ENCODE data around the gene RETN.

DNA sequence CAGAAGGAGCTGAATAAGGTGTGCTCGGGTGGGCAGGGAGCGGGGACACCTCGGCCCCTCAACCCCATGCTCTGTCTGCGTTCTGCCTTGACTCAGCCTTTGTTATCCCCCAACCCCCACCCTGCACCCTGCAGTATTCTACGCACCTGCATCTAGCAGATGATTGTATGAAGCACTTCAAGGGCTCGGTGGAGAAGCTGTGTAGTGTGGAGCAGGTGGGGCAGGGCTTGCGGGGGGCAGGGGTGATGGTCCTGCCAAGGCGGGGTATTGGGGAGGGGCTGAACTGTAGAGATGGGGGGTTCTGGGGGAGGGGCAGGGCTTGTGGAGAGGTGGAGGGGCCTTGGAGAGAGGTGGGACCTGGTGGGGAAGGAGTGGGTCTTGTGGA is 25.8 kb upstream of the RETN start:
- no peak for TF ChIP-seq TAF1 (IDR thresholded peaks at IDR 0.05; ENCODE audit: borderline replicate concordance, low read depth, low read length)
- TF ChIP-seq POLR2AphosphoS5 (IDR thresholded peaks at IDR 0.05; ENCODE audit: low read depth, low read length), result no peak
- TF ChIP-seq POLR2A (IDR thresholded peaks at IDR 0.05; ENCODE audit: low read depth, low read length), result no peak

All from GM12892 (cell line).